CD4-positive, CD25-positive, alpha-beta regulatory T cell (primary cell): Measurements from ENCODE around the gene NR1I2. TPM values are rescaled to one million over a fixed set of nuclear protein-coding genes. Genes with fewer than 3 reads are reported as not detected.

Source experiments
- ATAC-seq, 2 donors: fragments of 150-1000 bp; cut with Tn5 transposase; one replicate each; pipeline ENCODE4 v1.10.0; 2021; ENCODE audit warnings: low read depth in 2 of 2, moderate number of reproducible peaks in 2 of 2, moderate library complexity in 1 of 2
- DNase-seq, 3 donors: peaks; one replicate each; pipeline versions ENCODE4 v3.0.0 to v3.0.0-alpha.2; 2012 to 2022; ENCODE audit warnings: mixed read lengths in 1 of 3
- H3K27ac ChIP-seq: one replicate; pipeline ENCODE4 v1.7.0; 2013; ENCODE audit warnings: mild to moderate bottlenecking, low read length; ENCODE audit not compliant: insufficient read depth, poor library complexity, severe bottlenecking
- H3K27me3 ChIP-seq: one replicate; pipeline ENCODE4 v1.7.0; 2013; ENCODE audit warnings: low read length; ENCODE audit not compliant: control insufficient read depth, insufficient read depth
- H3K36me3 ChIP-seq: one replicate; pipeline ENCODE4 v1.7.0; 2013; ENCODE audit warnings: mild to moderate bottlenecking, low read length, moderate library complexity; ENCODE audit not compliant: control insufficient read depth, insufficient read depth
- H3K4me1 ChIP-seq: 2 replicates; pipeline ENCODE4 v1.7.0; 2013; ENCODE audit warnings: mild to moderate bottlenecking, low read length; ENCODE audit not compliant: insufficient read depth, control insufficient read depth, poor library complexity, severe bottlenecking
- H3K4me3 ChIP-seq: one replicate; pipeline ENCODE4 v1.7.0; 2013; ENCODE audit warnings: low read depth, mild to moderate bottlenecking, low read length, moderate library complexity
- H3K9me3 ChIP-seq, 2 experiments: 1 replicate in 1 of 2; 2 replicates in 1 of 2; pipeline ENCODE4 v1.7.0; 2013; ENCODE audit warnings: low read length in 2 of 2, mild to moderate bottlenecking in 1 of 2, moderate library complexity in 1 of 2; ENCODE audit not compliant: control insufficient read depth in 2 of 2
- H3K27ac Mint-ChIP-seq, 3 donors: one replicate each; pipeline ENCODE4 v1.8.0; 2020 to 2022; ENCODE audit warnings: mild to moderate bottlenecking in 3 of 3, mixed read lengths in 3 of 3, moderate library complexity in 2 of 3
- H3K27me3 Mint-ChIP-seq: one replicate; pipeline ENCODE4 v1.8.0; 2022; ENCODE audit warnings: mild to moderate bottlenecking, mixed read lengths
- H3K36me3 Mint-ChIP-seq: one replicate; pipeline ENCODE4 v1.8.0; 2020; ENCODE audit warnings: mixed read lengths
- H3K4me1 Mint-ChIP-seq, 4 donors: one replicate each; pipeline ENCODE4 v1.8.0; 2020 to 2022; ENCODE audit warnings: mixed read lengths in 4 of 4, mild to moderate bottlenecking in 1 of 4
- H3K4me3 Mint-ChIP-seq, 4 donors: one replicate each; pipeline ENCODE4 v1.8.0; 2020 to 2022; ENCODE audit warnings: mild to moderate bottlenecking in 4 of 4, mixed read lengths in 4 of 4, moderate library complexity in 3 of 4
- H3K9me3 Mint-ChIP-seq, 7 donors: one replicate each; pipeline ENCODE4 v1.8.0; 2020 to 2022; ENCODE audit warnings: mixed read lengths in 7 of 7, mild to moderate bottlenecking in 3 of 7, moderate library complexity in 2 of 7
- polyA plus RNA-seq, 4 donors: library from polyadenylated mRNA; unstranded; fragments of 300-500 nt; fragmentation: Illumina TruSeq; gene quantifications; one replicate each; pipeline ENCODE4 v1.2.3, GENCODE V29; 2021
- total RNA-seq: library from RNA; stranded (reverse); gene quantifications from one replicate; pipeline ENCODE4 v1.2.3, GENCODE V29; 2022

The NR1I2 gene
- total and polyA plus RNA-seq, 5 donors from 2014 or later = 0.06 to 0.72 (median 0.24) TPM; not detected in 1

GRCh38 chr3:119825820-119826219, 43.9 kb downstream of the NR1I2 start:
- DNase-seq (no peak), ATAC-seq (no peak)
- Mint-ChIP-seq H3K27ac (no peak overlapping the region), H3K9me3 (no peaks in the 10 kb centered on the region), H3K4me1 (peaks cover 6 to 21% (median 14%) of the 10 kb centered on the region in 4 donors), H3K4me3 (no peak overlapping the region), H3K36me3 (peaks cover 9% of the 10 kb centered on the region), H3K27me3 (no peaks in the 10 kb centered on the region)
- Histone ChIP-seq H3K4me1 (no peaks in the 10 kb centered on the region), H3K9me3 (no peaks in the 10 kb centered on the region), H3K27ac (no peak overlapping the region), H3K4me3 (no peak overlapping the region), H3K27me3 (no peaks in the 10 kb centered on the region), H3K36me3 (peaks cover 14% of the 10 kb centered on the region)

GRCh38 chr3:119826711-119827608, 45.1 kb downstream of the NR1I2 start:
- no peak for ATAC-seq

GRCh38 chr3:119829420-119829819, 47.5 kb downstream of the NR1I2 start:
- Mint-ChIP-seq H3K9me3 (no peaks in the 10 kb centered on the region), H3K36me3 (peaks cover 12% of the 10 kb centered on the region), H3K4me1 (peaks cover 7 to 27% (median 12%) of the 10 kb centered on the region in 4 donors), H3K27ac (no peak overlapping the region), H3K4me3 (no peak overlapping the region), H3K27me3 (no peaks in the 10 kb centered on the region)
- no peaks in the 10 kb centered on the region for H3K9me3 ChIP-seq
- H3K36me3 ChIP-seq = peaks cover 14% of the 10 kb centered on the region
- H3K27me3 ChIP-seq = no peaks in the 10 kb centered on the region
- no peaks in the 10 kb centered on the region for H3K4me1 ChIP-seq
- H3K4me3 ChIP-seq = no peak overlapping the region
- DNase-seq (no peak), ATAC-seq (no peak)
- no peak overlapping the region for H3K27ac ChIP-seq

More at GRCh38 chr3:119826711-119827608, 45.1 kb downstream of the NR1I2 start:
- Histone ChIP-seq H3K4me3 (no peak overlapping the region), H3K27me3 (no peaks in the 10 kb centered on the region), H3K27ac (no peak overlapping the region), H3K36me3 (peaks cover 14% of the 10 kb centered on the region), H3K4me1 (no peaks in the 10 kb centered on the region), H3K9me3 (no peaks in the 10 kb centered on the region)
- DNase-seq = no peak
- H3K36me3 Mint-ChIP-seq = peaks cover 12% of the 10 kb centered on the region
- no peaks in the 10 kb centered on the region for H3K9me3 Mint-ChIP-seq
- H3K27me3 Mint-ChIP-seq = no peaks in the 10 kb centered on the region
- H3K4me3 Mint-ChIP-seq = no peak overlapping the region
- peaks cover 5 to 25% (median 14%) of the 10 kb centered on the region in 4 donors for H3K4me1 Mint-ChIP-seq
- no peak overlapping the region for H3K27ac Mint-ChIP-seq

- Histone ChIP-seq H3K4me3 (no peak overlapping the region), H3K36me3 (peaks cover 5% of the 10 kb centered on the region), H3K27me3 (no peaks in the 10 kb centered on the region), H3K9me3 (no peaks in the 10 kb centered on the region), H3K4me1 (no peaks in the 10 kb centered on the region), H3K27ac (no peak overlapping the region)
- DNase-seq (peak in 1 of 3 donors; percentile 12), ATAC-seq (no peak)
- peaks cover 11 to 37% (median 27%) of the 10 kb centered on the region in 4 donors for H3K4me1 Mint-ChIP-seq
- H3K27me3 Mint-ChIP-seq = no peaks in the 10 kb centered on the region
- H3K27ac Mint-ChIP-seq = peak overlapping the region in 2 of 3 donors; percentile 14 to 44
- H3K9me3 Mint-ChIP-seq = no peaks in the 10 kb centered on the region
- peaks cover 9% of the 10 kb centered on the region for H3K36me3 Mint-ChIP-seq
- H3K4me3 Mint-ChIP-seq = no peak overlapping the region
These were observed 49.1 kb downstream of the NR1I2 start for GRCh38 chr3:119831022-119831421.

- DNase-seq = no peak
- H3K4me1 Mint-ChIP-seq = peaks cover 11 to 42% (median 30%) of the 10 kb centered on the region in 4 donors
- no peak for ATAC-seq
- Histone ChIP-seq H3K4me3 (no peak overlapping the region), H3K27me3 (no peaks in the 10 kb centered on the region), H3K4me1 (no peaks in the 10 kb centered on the region), H3K36me3 (no peaks in the 10 kb centered on the region), H3K27ac (no peak overlapping the region), H3K9me3 (no peaks in the 10 kb centered on the region)
- H3K4me3 Mint-ChIP-seq = no peak overlapping the region
- no peaks in the 10 kb centered on the region for H3K9me3 Mint-ChIP-seq
- H3K27me3 Mint-ChIP-seq = no peaks in the 10 kb centered on the region
- peak overlapping the region in 2 of 3 donors; percentile 21 to 31 for H3K27ac Mint-ChIP-seq
- peaks cover 6% of the 10 kb centered on the region for H3K36me3 Mint-ChIP-seq
These were observed 50.1 kb downstream of the NR1I2 start for GRCh38 chr3:119831941-119832371.

- Mint-ChIP-seq H3K4me3 (no peak overlapping the region), H3K9me3 (no peaks in the 10 kb centered on the region), H3K4me1 (peaks cover 9 to 38% (median 27%) of the 10 kb centered on the region in 4 donors), H3K36me3 (peaks cover 3% of the 10 kb centered on the region), H3K27ac (no peak overlapping the region), H3K27me3 (no peaks in the 10 kb centered on the region)
- no peak for ATAC-seq
- no peak for DNase-seq
- Histone ChIP-seq H3K27me3 (no peaks in the 10 kb centered on the region), H3K4me1 (no peaks in the 10 kb centered on the region), H3K4me3 (no peak overlapping the region), H3K36me3 (peaks cover 11% of the 10 kb centered on the region), H3K27ac (no peak overlapping the region), H3K9me3 (no peaks in the 10 kb centered on the region)
These were observed 53.0 kb downstream of the NR1I2 start for GRCh38 chr3:119834754-119835370.

- H3K27me3 Mint-ChIP-seq = no peaks in the 10 kb centered on the region
- no peak for DNase-seq
- H3K4me3 Mint-ChIP-seq = no peak overlapping the region
- no peak for ATAC-seq
- no peaks in the 10 kb centered on the region for H3K9me3 Mint-ChIP-seq
- H3K4me3 ChIP-seq = no peak overlapping the region
- no peak overlapping the region for H3K27ac ChIP-seq
- H3K9me3 ChIP-seq = no peaks in the 10 kb centered on the region
- H3K27me3 ChIP-seq = no peaks in the 10 kb centered on the region
- H3K4me1 Mint-ChIP-seq = peaks cover 9 to 36% (median 23%) of the 10 kb centered on the region in 4 donors
- peak overlapping the region in 1 of 3 donors; percentile 27 for H3K27ac Mint-ChIP-seq
- no peaks in the 10 kb centered on the region for H3K4me1 ChIP-seq
- H3K36me3 Mint-ChIP-seq = peaks cover 3% of the 10 kb centered on the region
- peaks cover 18% of the 10 kb centered on the region for H3K36me3 ChIP-seq
These were observed 53.7 kb downstream of the NR1I2 start for GRCh38 chr3:119835556-119835955.
